HepG2 (cell line): ENCODE measurements around the gene CMTM2. TPM values are rescaled to one million over a fixed set of nuclear protein-coding genes. Genes with fewer than 3 reads are reported as not detected.

ENCODE experiments used
- CAMTA2 ChIP-seq: sonication (generic); formaldehyde crosslinking; IDR thresholded peaks from 2 replicates; pipeline ENCODE4 v1.4.0; 2020; ENCODE audit warnings: mild to moderate bottlenecking, missing genetic modification reagents, borderline replicate concordance
- E2F2 ChIP-seq: sonication (generic); formaldehyde crosslinking; IDR thresholded peaks from 2 replicates; pipeline ENCODE4 v1.4.0; 2020; ENCODE audit warnings: missing genetic modification reagents, borderline replicate concordance
- ELF3 ChIP-seq: IDR thresholded peaks from 2 replicates; pipeline ENCODE4 v1.6.1; 2016; ENCODE audit warnings: missing genetic modification reagents, missing compliant biosample characterization
- GMEB2 ChIP-seq: IDR thresholded peaks from 2 replicates; pipeline ENCODE4 v1.6.1; 2016; ENCODE audit warnings: missing biosample characterization, missing genetic modification reagents, low read depth
- HHEX ChIP-seq: IDR thresholded peaks from 2 replicates; pipeline ENCODE4 v1.6.1; 2016; ENCODE audit warnings: control low read depth
- KDM5A ChIP-seq: fragments of 200-600 bp; sonication (generic); IDR thresholded peaks from 2 replicates; pipeline ENCODE4 v1.7.0; 2018; ENCODE audit warnings: antibody characterized with exemption, mild to moderate bottlenecking, low read length, borderline replicate concordance
- NCOR1 ChIP-seq: fragments of 200-600 bp; sonication (generic); IDR thresholded peaks from 2 replicates; pipeline ENCODE4 v1.7.0; 2017; ENCODE audit warnings: antibody characterized with exemption, low read length, borderline replicate concordance
- PITX1 ChIP-seq: sonication (generic); formaldehyde crosslinking; IDR thresholded peaks from 2 replicates; pipeline ENCODE4 v1.5.1; 2020; ENCODE audit warnings: mild to moderate bottlenecking, missing genetic modification reagents
- RBM22 ChIP-seq: fragments of 200-400 bp; formaldehyde crosslinking; optimal IDR thresholded peaks from 2 replicates; pipeline ENCODE3; 2017; ENCODE audit warnings: mild to moderate bottlenecking, low read length, moderate library complexity
- TBX2 ChIP-seq: sonication (generic); formaldehyde crosslinking; IDR thresholded peaks from 2 replicates; pipeline ENCODE4 v1.5.0; 2020; ENCODE audit warnings: missing genetic modification reagents, mild to moderate bottlenecking, borderline replicate concordance
- TEAD3 ChIP-seq: optimal IDR thresholded peaks from 2 replicates; pipeline ENCODE3; 2016; ENCODE audit warnings: borderline replicate concordance
- ZBTB14 ChIP-seq: sonication (generic); formaldehyde crosslinking; IDR thresholded peaks from 2 replicates; pipeline ENCODE4 v1.4.0; 2020; ENCODE audit warnings: missing genetic modification reagents
- ZBTB40 ChIP-seq, 2 experiments: fragments of 450-650 bp in 1 of 2; sonication (generic) in 1 of 2; formaldehyde crosslinking in 1 of 2; IDR thresholded peaks; 2 replicates each; pipeline versions ENCODE4 v1.6.1 to v1.8.0; 2016 to 2022; ENCODE audit warnings: antibody characterized with exemption in 1 of 2, mild to moderate bottlenecking in 1 of 2, missing genetic modification reagents in 1 of 2
- ZC3H4 ChIP-seq: sonication (generic); formaldehyde crosslinking; IDR thresholded peaks from 2 replicates; pipeline ENCODE4 v1.4.0; 2020; ENCODE audit warnings: missing genetic modification reagents, borderline replicate concordance
- ZNF205 ChIP-seq: IDR thresholded peaks from 2 replicates; pipeline ENCODE4 v1.6.1; 2018; ENCODE audit warnings: missing biosample characterization, missing genetic modification reagents
- ZNF224 ChIP-seq: sonication (generic); formaldehyde crosslinking; IDR thresholded peaks from 2 replicates; pipeline ENCODE4 v1.5.0; 2020; ENCODE audit warnings: mild to moderate bottlenecking, missing genetic modification reagents
- ZZZ3 ChIP-seq: sonication (generic); formaldehyde crosslinking; IDR thresholded peaks from 2 replicates; pipeline ENCODE4 v1.4.0; 2020; ENCODE audit warnings: missing genetic modification reagents, mild to moderate bottlenecking, borderline replicate concordance
- polyA plus RNA-seq, 8 experiments: library from polyadenylated mRNA; depleted of rRNA in 3 of 8; stranded (reverse) in 7 of 8; unstranded in 1 of 8; fragments of >200 nt; fragmentation: Illumina TruSeq in 4 of 8; extraction: Trizol in 4 of 8; gene quantifications; 2 replicates each; pipeline versions ENCODE4 v1.2.1 to v1.2.3, GENCODE V29; 2011 to 2016; ENCODE audit warnings: low read depth in 4 of 8, missing spikeins in 1 of 8, mixed read lengths in 1 of 8; ENCODE audit not compliant: insufficient read depth in 1 of 8
- total RNA-seq, 5 experiments: library from RNA; depleted of rRNA; stranded (reverse); fragments of >200 nt; fragmentation: Illumina TruSeq; extraction: Trizol; gene quantifications; 2 replicates each; pipeline ENCODE4 v1.2.3, GENCODE V29; 2016; ENCODE audit warnings: low read depth in 1 of 5

Gene CMTM2
- total and polyA plus RNA-seq, 2 of the 13 experiments (the other 11 are each of a cell fraction or from before 2014, with no cell fraction given): not detected

- TF ChIP-seq ZBTB40 (IDR thresholded peaks at IDR 0.05) (no peak), ZBTB40 (CRISPR knock-in tag; IDR thresholded peaks at IDR 0.05) (no peak), ZNF205 (CRISPR knock-in tag) (0 out of 2 replicates have a peak, but pooled peaks have one; percentile 35), TBX2 (CRISPR knock-in tag) (no peak), CAMTA2 (CRISPR knock-in tag) (no peak), ZC3H4 (CRISPR knock-in tag) (no peak), ELF3 (no peak), TEAD3 (peak; percentile 36), E2F2 (CRISPR knock-in tag) (no peak), GMEB2 (no peak), HHEX (CRISPR knock-in tag) (no peak), ZZZ3 (CRISPR knock-in tag) (no peak), NCOR1 (no peak), RBM22 (peak; percentile 89), ZBTB14 (CRISPR knock-in tag) (no peak), ZNF224 (CRISPR knock-in tag) (no peak), KDM5A (no peak), PITX1 (0 out of 2 replicates have a peak, but pooled peaks have one; percentile 25)
Observed at GRCh38 chr16:66614161-66614802, 35.0 kb downstream of the CMTM2 start (continued).
